Activated naive CD8-positive, alpha-beta T cell treated with anti-CD3 and anti-CD28 coated beads for 36 hours (primary cell): ENCODE measurements around the gene TSSK3. TPM values are rescaled to one million over a fixed set of nuclear protein-coding genes. Genes with fewer than 3 reads are reported as not detected.

ENCODE experiments used
- DNase-seq: peaks from one replicate; pipeline ENCODE4 v3.0.0; 2021
- H3K27ac Mint-ChIP-seq: one replicate; pipeline ENCODE4 v1.8.0; 2022; ENCODE audit warnings: mild to moderate bottlenecking, moderate library complexity, mixed read lengths
- H3K27me3 Mint-ChIP-seq: one replicate; pipeline ENCODE4 v1.8.0; 2022; ENCODE audit warnings: mild to moderate bottlenecking, mixed read lengths
- H3K36me3 Mint-ChIP-seq: one replicate; pipeline ENCODE4 v1.8.0; 2021; ENCODE audit warnings: mild to moderate bottlenecking, mixed read lengths
- H3K4me1 Mint-ChIP-seq: one replicate; pipeline ENCODE4 v1.8.0; 2021; ENCODE audit warnings: mixed read lengths
- H3K4me3 Mint-ChIP-seq: one replicate; pipeline ENCODE4 v1.8.0; 2022; ENCODE audit warnings: mild to moderate bottlenecking, moderate library complexity, mixed read lengths
- H3K9me3 Mint-ChIP-seq: one replicate; pipeline ENCODE4 v1.8.0; 2022; ENCODE audit warnings: mixed read lengths
- total RNA-seq, 2 experiments: library from RNA; stranded (reverse); gene quantifications; one replicate each; pipeline ENCODE4 v1.2.3, GENCODE V29; 2021

TSSK3 gene
- total RNA-seq, 2 experiments from 2014 or later = 0.48 to 0.60 TPM

- H3K27me3 Mint-ChIP-seq = no peaks in the 10 kb centered on the region
- H3K36me3 Mint-ChIP-seq = peaks cover 10% of the 10 kb centered on the region
- H3K9me3 Mint-ChIP-seq = no peaks in the 10 kb centered on the region
- peak; percentile 86 for DNase-seq
- H3K4me3 Mint-ChIP-seq = peak within 1 kb of the TSS; percentile 86
- peaks cover 34% of the 10 kb centered on the region for H3K4me1 Mint-ChIP-seq
- H3K27ac Mint-ChIP-seq = peak within 1 kb of the TSS; percentile 13
These were observed 26.3 kb upstream of the TSSK3 start, which contains the start of gene MARCKSL1 for GRCh38 chr1:32335790-32336590. Gene MARCKSL1, minus strand, starts transcription at chr1:32336233. Its CDS starts 200 bp downstream, at chr1:32336033.

GRCh38 chr1:32336591-32336932, 25.8 kb upstream of the TSSK3 start:
- peaks cover 34% of the 10 kb centered on the region for H3K4me1 Mint-ChIP-seq
- no peak for DNase-seq
- H3K9me3 Mint-ChIP-seq = no peaks in the 10 kb centered on the region
- no peak overlapping the region for H3K27ac Mint-ChIP-seq
- H3K4me3 Mint-ChIP-seq = peak overlapping the region; percentile 4
- no peaks in the 10 kb centered on the region for H3K27me3 Mint-ChIP-seq
- H3K36me3 Mint-ChIP-seq = peaks cover 10% of the 10 kb centered on the region

GRCh38 chr1:32336963-32337675, 25.2 kb upstream of the TSSK3 start:
- peaks cover 34% of the 10 kb centered on the region for H3K4me1 Mint-ChIP-seq
- H3K9me3 Mint-ChIP-seq = no peaks in the 10 kb centered on the region
- H3K27me3 Mint-ChIP-seq = no peaks in the 10 kb centered on the region
- H3K4me3 Mint-ChIP-seq = peak overlapping the region; percentile 13
- DNase-seq = peak; percentile 76
- H3K27ac Mint-ChIP-seq = no peak overlapping the region
- peaks cover 10% of the 10 kb centered on the region for H3K36me3 Mint-ChIP-seq

- H3K27ac Mint-ChIP-seq = peak overlapping the region; percentile 31
- H3K4me1 Mint-ChIP-seq = peaks cover 38% of the 10 kb centered on the region
- peak; percentile 31 for DNase-seq
These were observed 24.3 kb upstream of the TSSK3 start for GRCh38 chr1:32337855-32338636.

DNA sequence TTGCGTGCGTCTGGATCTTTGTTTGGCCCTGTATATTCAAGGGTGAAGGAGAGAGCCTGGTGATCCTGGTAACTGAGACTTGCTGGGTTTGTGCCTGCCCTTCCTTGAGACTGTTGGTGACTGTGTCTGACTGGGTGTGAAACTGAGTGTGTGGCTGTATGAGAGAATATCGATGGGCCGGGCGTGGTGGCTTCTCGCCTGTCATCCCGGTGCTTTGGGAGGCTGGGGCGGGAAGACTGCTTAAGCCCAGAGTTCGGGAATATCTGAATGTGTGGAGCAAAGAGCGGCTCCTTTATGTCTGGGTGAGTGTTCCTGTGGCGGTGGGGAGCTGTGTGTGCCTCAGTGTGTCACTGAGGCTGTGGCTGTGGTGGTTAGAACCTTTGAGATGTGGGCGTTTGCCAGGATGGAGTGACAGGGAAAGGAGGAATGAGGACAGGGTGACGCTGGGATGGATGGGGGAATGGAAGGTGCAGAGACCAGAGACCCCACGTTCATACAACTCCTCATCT, 23.6 kb upstream of the TSSK3 start:
- DNase-seq = no peak
- Mint-ChIP-seq H3K4me3 (no peak overlapping the region), H3K4me1 (peaks cover 34% of the 10 kb centered on the region), H3K27ac (no peak overlapping the region), H3K27me3 (no peaks in the 10 kb centered on the region), H3K36me3 (peaks cover 7% of the 10 kb centered on the region), H3K9me3 (no peaks in the 10 kb centered on the region)

More at GRCh38 chr1:32337855-32338636, 24.3 kb upstream of the TSSK3 start:
- no peaks in the 10 kb centered on the region for H3K9me3 Mint-ChIP-seq
- peaks cover 10% of the 10 kb centered on the region for H3K36me3 Mint-ChIP-seq
- no peaks in the 10 kb centered on the region for H3K27me3 Mint-ChIP-seq
- H3K4me3 Mint-ChIP-seq = no peak overlapping the region

- H3K36me3 Mint-ChIP-seq = peaks cover 4% of the 10 kb centered on the region
- DNase-seq = peak; percentile 33
- H3K27ac Mint-ChIP-seq = peak overlapping the region; percentile 30
- H3K27me3 Mint-ChIP-seq = no peaks in the 10 kb centered on the region
- no peaks in the 10 kb centered on the region for H3K9me3 Mint-ChIP-seq
- peaks cover 27% of the 10 kb centered on the region for H3K4me1 Mint-ChIP-seq
- no peak overlapping the region for H3K4me3 Mint-ChIP-seq
These were observed 22.9 kb upstream of the TSSK3 start for GRCh38 chr1:32339363-32339978.

- H3K9me3 Mint-ChIP-seq = no peaks in the 10 kb centered on the region
- H3K4me3 Mint-ChIP-seq = no peak overlapping the region
- no peak overlapping the region for H3K27ac Mint-ChIP-seq
- H3K36me3 Mint-ChIP-seq = no peaks in the 10 kb centered on the region
- no peak for DNase-seq
- peaks cover 34% of the 10 kb centered on the region for H3K4me1 Mint-ChIP-seq
- no peaks in the 10 kb centered on the region for H3K27me3 Mint-ChIP-seq
These were observed 21.1 kb upstream of the TSSK3 start for GRCh38 chr1:32341186-32341757.

DNA sequence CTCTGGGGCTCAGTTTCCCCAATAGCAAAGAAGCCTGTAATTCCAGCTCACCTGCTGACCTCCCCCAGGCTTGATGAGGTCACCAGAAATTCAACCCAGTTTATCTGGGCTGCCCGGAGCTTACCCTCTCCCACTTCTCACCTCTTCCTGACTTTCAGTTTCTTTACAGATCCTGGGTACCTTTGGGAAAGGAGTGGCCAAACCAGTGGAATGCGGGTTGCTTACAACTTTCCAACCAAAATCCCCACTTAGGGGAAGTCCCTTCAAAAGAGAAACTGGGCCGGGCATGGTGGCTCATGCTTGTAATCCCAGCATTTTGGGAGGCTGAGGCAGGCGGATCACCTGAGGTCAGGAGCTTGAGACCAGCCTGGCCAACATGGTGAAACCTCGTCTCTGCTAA, 20.4 kb upstream of the TSSK3 start:
- H3K4me3 Mint-ChIP-seq = no peak overlapping the region
- H3K4me1 Mint-ChIP-seq = peaks cover 36% of the 10 kb centered on the region
- H3K9me3 Mint-ChIP-seq = no peaks in the 10 kb centered on the region
- no peaks in the 10 kb centered on the region for H3K27me3 Mint-ChIP-seq
- no peak overlapping the region for H3K27ac Mint-ChIP-seq
- DNase-seq = no peak
- no peaks in the 10 kb centered on the region for H3K36me3 Mint-ChIP-seq

DNA sequence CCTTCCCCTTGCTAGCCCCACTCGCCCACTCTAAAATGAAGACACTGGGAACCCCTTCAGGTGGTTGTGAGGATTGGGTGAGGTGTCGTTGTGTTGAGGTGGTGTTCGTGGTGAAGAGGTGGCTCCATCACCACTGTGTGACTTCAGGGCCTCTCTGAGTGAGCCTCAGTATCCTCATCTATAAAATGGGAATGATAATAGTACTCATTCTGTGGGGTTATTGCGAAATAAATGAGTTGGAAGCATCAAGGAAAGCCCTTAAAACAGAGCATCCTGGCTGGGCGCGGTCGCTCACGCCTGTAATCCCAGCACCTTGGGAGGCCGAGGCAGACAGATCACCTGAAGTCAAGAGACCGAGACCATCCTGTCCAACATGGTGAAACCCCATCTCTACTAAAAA, 19.6 kb upstream of the TSSK3 start:
- H3K4me1 Mint-ChIP-seq = peaks cover 28% of the 10 kb centered on the region
- no peaks in the 10 kb centered on the region for H3K9me3 Mint-ChIP-seq
- no peak overlapping the region for H3K4me3 Mint-ChIP-seq
- no peaks in the 10 kb centered on the region for H3K27me3 Mint-ChIP-seq
- H3K36me3 Mint-ChIP-seq = no peaks in the 10 kb centered on the region
- H3K27ac Mint-ChIP-seq = no peak overlapping the region
- no peak for DNase-seq

GRCh38 chr1:32345289-32345827, 17.0 kb upstream of the TSSK3 start:
- H3K4me1 Mint-ChIP-seq = peaks cover 31% of the 10 kb centered on the region
- no peak overlapping the region for H3K4me3 Mint-ChIP-seq
- H3K27ac Mint-ChIP-seq = no peak overlapping the region
- H3K27me3 Mint-ChIP-seq = no peaks in the 10 kb centered on the region
- peaks cover 2% of the 10 kb centered on the region for H3K36me3 Mint-ChIP-seq
- peaks cover 2% of the 10 kb centered on the region for H3K9me3 Mint-ChIP-seq
- DNase-seq = no peak

GRCh38 chr1:32346532-32347157, 15.7 kb upstream of the TSSK3 start:
- Mint-ChIP-seq H3K27me3 (no peaks in the 10 kb centered on the region), H3K36me3 (peaks cover 6% of the 10 kb centered on the region), H3K27ac (no peak overlapping the region), H3K9me3 (peaks cover 6% of the 10 kb centered on the region), H3K4me3 (no peak overlapping the region), H3K4me1 (peaks cover 35% of the 10 kb centered on the region)
- no peak for DNase-seq

DNA sequence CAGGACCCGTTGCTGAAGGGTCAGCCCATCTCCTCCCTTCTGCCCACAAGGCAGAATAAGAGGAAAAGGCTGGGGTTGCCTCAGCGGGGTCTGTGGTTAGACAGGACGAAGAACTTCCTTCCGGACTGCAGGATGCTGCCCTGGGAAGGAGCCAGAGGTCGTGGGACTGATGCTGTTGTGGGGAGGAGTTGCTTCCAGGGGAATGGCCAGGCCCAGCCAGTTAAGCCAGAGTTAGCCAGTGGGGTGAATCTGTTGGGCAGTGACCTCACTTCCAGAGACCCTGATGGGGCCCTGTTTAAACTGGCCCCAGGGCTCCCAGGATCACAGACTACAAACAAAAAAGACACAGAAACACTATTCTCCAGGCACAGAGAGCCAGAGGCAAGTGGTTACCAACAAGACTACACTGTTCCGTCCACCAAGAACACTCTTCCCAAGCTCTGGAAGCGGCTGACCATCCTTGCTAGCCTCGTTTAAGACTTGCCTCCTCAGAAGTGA, 13.1 kb upstream of the TSSK3 start:
- H3K27me3 Mint-ChIP-seq = no peaks in the 10 kb centered on the region
- no peak for DNase-seq
- no peak overlapping the region for H3K4me3 Mint-ChIP-seq
- H3K36me3 Mint-ChIP-seq = peaks cover 6% of the 10 kb centered on the region
- H3K9me3 Mint-ChIP-seq = peaks cover 6% of the 10 kb centered on the region
- peak overlapping the region; percentile 49 for H3K27ac Mint-ChIP-seq
- H3K4me1 Mint-ChIP-seq = peaks cover 32% of the 10 kb centered on the region

GRCh38 chr1:32350785-32351398, 11.4 kb upstream of the TSSK3 start:
- Mint-ChIP-seq H3K4me1 (peaks cover 23% of the 10 kb centered on the region), H3K9me3 (peaks cover 6% of the 10 kb centered on the region), H3K27me3 (no peaks in the 10 kb centered on the region), H3K27ac (peak overlapping the region; percentile 77), H3K4me3 (peak overlapping the region; percentile 80), H3K36me3 (peaks cover 6% of the 10 kb centered on the region)
- peak; percentile 80 for DNase-seq
